TTC549 (cell line): ENCODE data around the gene GLCE.

Source experiments
- FAIRE-seq: peaks from 2 replicates; lab custom pipeline; 2012; peaks lifted over from hg19 to GRCh38; lab: Jason Lieb, UNC

GLCE gene

GRCh38 chr15:69209661-69210060 is 49.2 kb downstream of the GLCE start:
- FAIRE-seq, result no peak

- no peak for FAIRE-seq
These were observed 50.1 kb downstream of the GLCE start for GRCh38 chr15:69210574-69210973.

- FAIRE-seq, result no peak
These were observed 53.4 kb downstream of the GLCE start for GRCh38 chr15:69213786-69214185.

- no peak for FAIRE-seq
These were observed 55.0 kb downstream of the GLCE start for GRCh38 chr15:69215314-69216035.

- FAIRE-seq, result no peak
These were observed 56.9 kb downstream of the GLCE start for GRCh38 chr15:69217381-69217780.

- FAIRE-seq, result no peak
These were observed 59.3 kb downstream of the GLCE start for GRCh38 chr15:69219690-69220089.

GRCh38 chr15:69222002-69222474 is 61.6 kb downstream of the GLCE start:
- FAIRE-seq, result no peak

GRCh38 chr15:69223083-69223813 is 62.8 kb downstream of the GLCE start:
- no peak for FAIRE-seq

GRCh38 chr15:69224383-69224782 is 63.9 kb downstream of the GLCE start:
- no peak for FAIRE-seq

GRCh38 chr15:69225355-69226022 is 65.1 kb downstream of the GLCE start:
- peak; percentile 65 for FAIRE-seq

- no peak for FAIRE-seq
These were observed 65.6 kb downstream of the GLCE start for GRCh38 chr15:69226023-69226355.

- FAIRE-seq, result no peak
These were observed 71.7 kb downstream of the GLCE start for GRCh38 chr15:69232144-69232543.

GRCh38 chr15:69232765-69233164 is 72.3 kb downstream of the GLCE start:
- FAIRE-seq, result no peak

- no peak for FAIRE-seq
These were observed 74.2 kb downstream of the GLCE start for GRCh38 chr15:69234676-69235075.

- no peak for FAIRE-seq
These were observed 76.1 kb downstream of the GLCE start for GRCh38 chr15:69236505-69236904.

- no peak for FAIRE-seq
These were observed 77.3 kb downstream of the GLCE start for GRCh38 chr15:69237718-69238117.

GRCh38 chr15:69244798-69245197 is 84.4 kb downstream of the GLCE start:
- FAIRE-seq, result no peak

- FAIRE-seq, result no peak
These were observed 92.7 kb downstream of the GLCE start for GRCh38 chr15:69253156-69253555.

- peak; percentile 32 for FAIRE-seq
These were observed 105.0 kb downstream of the GLCE start for GRCh38 chr15:69265347-69265955.

GRCh38 chr15:69271217-69271616 is 110.8 kb downstream of the GLCE start:
- no peak for FAIRE-seq

GRCh38 chr15:69272139-69272538 is 111.7 kb downstream of the GLCE start:
- FAIRE-seq, result no peak

GRCh38 chr15:69272891-69273290 is 112.5 kb downstream of the GLCE start:
- FAIRE-seq, result no peak
